GM19023 (cell line): Measurements from ENCODE around the gene POU2AF2.

Source experiments
- ATAC-seq: cut with Tn5 transposase; IDR thresholded peaks from one replicate; pipeline ENCODE4 v1.9.1; 2021; ENCODE audit warnings: mild to moderate bottlenecking, moderate library complexity; ENCODE audit not compliant: unreplicated experiment

POU2AF2 gene

DNA sequence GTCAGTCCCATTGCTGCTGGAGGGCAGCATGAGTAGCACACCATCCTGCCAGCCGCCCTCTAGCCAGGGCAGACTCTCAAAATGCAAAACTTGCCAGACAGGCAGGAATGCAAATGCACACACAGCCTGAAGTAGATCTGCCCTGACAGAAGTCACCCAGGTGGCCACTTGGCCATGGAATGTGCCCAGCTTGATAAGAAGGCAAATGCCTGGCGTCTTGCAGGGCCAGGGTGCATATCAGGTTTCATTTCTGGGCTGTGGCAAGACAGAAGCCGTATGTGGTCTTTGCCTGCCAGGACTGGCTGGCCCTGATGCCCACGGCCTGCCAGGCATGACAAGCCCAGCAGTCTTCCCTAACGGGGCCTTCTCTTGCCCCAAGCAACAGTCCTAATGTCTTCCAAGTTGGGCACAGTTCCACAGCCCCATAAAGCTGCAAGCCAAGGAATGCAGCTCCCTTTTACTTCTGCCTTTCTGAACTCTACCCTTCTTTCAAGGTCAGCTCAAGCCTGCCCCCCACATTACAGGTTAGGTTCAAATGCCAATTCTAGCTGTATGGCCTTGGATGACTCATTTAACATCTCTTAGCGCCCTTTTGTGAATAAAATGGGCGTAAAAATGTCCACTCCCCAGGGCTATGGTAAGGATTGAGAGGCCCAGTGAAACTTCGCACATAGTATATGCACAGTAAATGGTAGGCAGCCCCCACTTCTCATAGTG lies 82.5 kb downstream of the POU2AF2 start:
- ATAC-seq = no peak

DNA sequence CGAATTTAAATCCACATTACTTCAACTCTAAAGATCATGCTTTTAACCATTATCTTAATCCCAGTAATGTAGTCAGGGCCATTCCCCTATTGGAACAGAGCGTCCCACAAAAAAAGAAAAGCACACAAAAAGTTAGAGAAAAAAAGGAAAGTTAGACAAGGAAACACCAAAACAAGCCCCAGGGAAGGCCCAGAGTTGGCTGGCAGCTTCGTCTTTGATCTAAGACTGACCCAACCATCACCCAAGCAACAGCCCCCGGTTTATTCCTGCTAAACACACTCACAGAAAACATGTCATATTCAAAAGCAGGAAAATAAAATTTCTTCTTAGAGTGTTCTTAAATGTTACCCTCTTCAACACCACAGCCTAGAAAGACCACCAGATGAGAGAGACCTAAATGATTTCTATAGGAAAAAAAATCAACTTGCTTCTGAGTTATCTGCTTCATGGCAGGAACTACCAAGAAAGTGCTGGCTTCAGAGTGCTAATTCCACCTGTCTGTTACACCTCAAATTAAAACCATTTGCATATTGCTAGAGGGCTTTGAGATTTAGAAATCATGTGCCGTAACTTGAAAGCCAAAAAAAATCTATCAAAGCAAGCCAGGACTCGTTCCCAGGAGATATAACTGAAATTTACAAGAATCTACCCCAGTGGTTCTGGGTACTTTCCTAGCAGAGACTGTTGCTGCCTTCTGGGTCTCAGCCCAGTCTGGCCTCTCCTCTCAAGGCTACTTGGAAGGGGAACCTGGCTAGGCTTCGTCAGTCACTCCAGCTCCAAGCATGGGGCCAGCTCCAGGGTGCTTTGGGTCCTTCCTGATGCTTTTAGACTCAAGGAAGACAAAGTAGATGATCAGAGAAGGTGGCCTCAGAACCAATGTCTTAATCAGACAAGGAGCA lies 84.0 kb downstream of the POU2AF2 start:
- ATAC-seq = no peak

DNA sequence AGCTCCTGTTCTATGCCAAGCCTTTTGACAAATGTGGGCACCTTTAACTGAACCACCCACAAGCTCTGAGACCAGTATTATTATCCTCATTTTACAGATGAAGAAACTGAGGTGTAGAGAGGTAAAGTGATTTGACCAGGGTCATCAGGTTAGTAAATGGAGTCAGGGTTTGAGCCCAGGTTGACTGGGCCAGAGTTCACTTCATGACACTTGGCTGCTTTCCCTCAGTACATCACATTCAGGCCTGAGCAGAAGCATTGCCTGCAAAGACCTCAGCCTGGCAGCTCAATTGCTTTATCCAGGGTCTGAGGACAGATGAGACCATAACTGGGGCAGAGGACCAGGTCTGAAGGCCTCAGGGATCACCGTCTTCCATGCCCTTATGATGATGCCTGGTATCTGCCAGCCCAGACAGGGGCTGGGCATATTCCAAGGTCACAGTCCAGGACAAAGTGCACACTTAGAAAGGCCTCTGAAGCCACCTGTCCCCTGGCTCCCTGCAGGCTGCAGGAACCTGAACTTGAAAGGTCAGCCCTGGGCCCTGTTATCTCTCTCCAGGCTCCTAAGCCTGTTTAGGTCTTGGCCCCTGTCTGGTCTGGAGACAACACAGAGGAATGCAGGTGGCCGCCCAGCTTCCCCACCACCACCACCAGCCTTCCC lies 84.8 kb downstream of the POU2AF2 start:
- ATAC-seq = no peak

GRCh38 chr11:111331711-111332479 lies 86.4 kb downstream of the POU2AF2 start:
- ATAC-seq = no peak

GRCh38 chr11:111334532-111335502 lies 89.3 kb downstream of the POU2AF2 start:
- ATAC-seq = no peak

DNA sequence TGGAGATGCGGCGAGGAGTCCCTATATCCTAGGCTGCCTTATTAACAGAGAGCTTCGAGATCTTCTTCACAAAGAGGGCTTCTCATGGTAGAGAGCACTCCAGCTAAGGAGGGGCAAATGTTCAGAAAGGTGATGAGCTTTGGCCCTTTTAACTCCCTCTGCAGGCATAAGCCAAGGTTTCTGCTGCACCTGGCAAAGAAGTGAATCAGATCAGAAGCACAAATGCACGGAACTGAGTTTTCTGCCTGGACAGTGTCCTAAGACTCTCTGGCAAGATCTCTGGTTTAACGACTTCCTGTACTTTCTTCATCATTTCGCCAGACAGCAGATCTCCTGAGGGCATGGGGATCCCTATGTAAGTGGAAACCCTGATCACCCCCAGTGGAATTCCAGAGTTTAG lies 90.0 kb downstream of the POU2AF2 start:
- ATAC-seq = no peak
